HepG2 (cell line): ENCODE measurements around the gene TRA2B. TPM values are rescaled to one million over a fixed set of nuclear protein-coding genes. Genes with fewer than 3 reads are reported as not detected.

Experiments used
- EP300 ChIP-seq, 3 experiments: sonication (generic) in 1 of 3; formaldehyde crosslinking in 1 of 3; IDR thresholded peaks; 2 replicates each; pipeline versions ENCODE4 v1.5.1 to v1.6.1; 2011 to 2020; ENCODE audit warnings: low read depth in 2 of 3, low read length in 2 of 3, borderline replicate concordance in 1 of 3, improper control_type of control experiment in 1 of 3, mild to moderate bottlenecking in 1 of 3, missing genetic modification reagents in 1 of 3, moderate library complexity in 1 of 3
- NAIF1 ChIP-seq: sonication (generic); formaldehyde crosslinking; IDR thresholded peaks from 2 replicates; pipeline ENCODE4 v1.5.0; 2020; ENCODE audit warnings: mild to moderate bottlenecking, missing genetic modification reagents, borderline replicate concordance
- NR1H2 ChIP-seq: sonication (generic); formaldehyde crosslinking; IDR thresholded peaks from 2 replicates; pipeline ENCODE4 v1.8.1; 2022; ENCODE audit warnings: low read depth, missing genetic modification reagents, borderline replicate concordance
- POLR2A ChIP-seq, 2 experiments: IDR thresholded peaks; 2 replicates each; pipeline ENCODE4 v1.6.1; 2011; ENCODE audit warnings: low read depth in 2 of 2, low read length in 2 of 2, mild to moderate bottlenecking in 1 of 2, moderate library complexity in 1 of 2; ENCODE audit not compliant: insufficient read depth in 1 of 2
- POLR2G ChIP-seq: fragments of 200-400 bp; formaldehyde crosslinking; IDR thresholded peaks from 2 replicates; pipeline ENCODE4 v1.6.1; 2018; ENCODE audit warnings: mild to moderate bottlenecking, low read depth, low read length, moderate library complexity
- RBFOX2 ChIP-seq: fragments of 200-400 bp; formaldehyde crosslinking; IDR thresholded peaks from 2 replicates; pipeline ENCODE4 v1.6.1; 2017; ENCODE audit warnings: low read depth, mild to moderate bottlenecking, low read length
- RNF2 ChIP-seq: fragments of 450-650 bp; conservative IDR thresholded peaks from 2 replicates; pipeline ENCODE4 v1.6.1; 2016; ENCODE audit warnings: low read depth
- ZFP37 ChIP-seq: sonication (generic); formaldehyde crosslinking; IDR thresholded peaks from 2 replicates; pipeline ENCODE4 v1.4.0; 2020; ENCODE audit warnings: missing genetic modification reagents, borderline replicate concordance
- ZNF335 ChIP-seq: sonication (generic); formaldehyde crosslinking; IDR thresholded peaks from 2 replicates; pipeline ENCODE4 v1.4.0; 2020; ENCODE audit warnings: missing genetic modification reagents
- ZNF569 ChIP-seq: sonication (generic); formaldehyde crosslinking; IDR thresholded peaks from 2 replicates; pipeline ENCODE4 v1.5.0; 2020; ENCODE audit warnings: mild to moderate bottlenecking, missing genetic modification reagents, moderate library complexity, borderline replicate concordance
- ZSCAN30 ChIP-seq: sonication (generic); formaldehyde crosslinking; IDR thresholded peaks from 2 replicates; pipeline ENCODE4 v1.5.0; 2020; ENCODE audit warnings: mild to moderate bottlenecking, missing genetic modification reagents
- ZZZ3 ChIP-seq: sonication (generic); formaldehyde crosslinking; IDR thresholded peaks from 2 replicates; pipeline ENCODE4 v1.4.0; 2020; ENCODE audit warnings: missing genetic modification reagents, mild to moderate bottlenecking, borderline replicate concordance
- polyA plus RNA-seq, 8 experiments: library from polyadenylated mRNA; depleted of rRNA in 3 of 8; stranded (reverse) in 7 of 8; unstranded in 1 of 8; fragments of >200 nt; fragmentation: Illumina TruSeq in 4 of 8; extraction: Trizol in 4 of 8; gene quantifications; 2 replicates each; pipeline versions ENCODE4 v1.2.1 to v1.2.3, GENCODE V29; 2011 to 2016; ENCODE audit warnings: low read depth in 4 of 8, missing spikeins in 1 of 8, mixed read lengths in 1 of 8; ENCODE audit not compliant: insufficient read depth in 1 of 8
- total RNA-seq, 5 experiments: library from RNA; depleted of rRNA; stranded (reverse); fragments of >200 nt; fragmentation: Illumina TruSeq; extraction: Trizol; gene quantifications; 2 replicates each; pipeline ENCODE4 v1.2.3, GENCODE V29; 2016; ENCODE audit warnings: low read depth in 1 of 5
- TF ChIP-seq, protein P1 (sequence below): IDR thresholded peaks from 2 replicates; pipeline ENCODE4 v1.6.1; 2016; ENCODE audit warnings: missing compliant biosample characterization, missing genetic modification reagents, borderline replicate concordance
- TF ChIP-seq, protein P2 (sequence below): sonication (generic); formaldehyde crosslinking; IDR thresholded peaks from 2 replicates; pipeline ENCODE4 v1.8.0; 2022; ENCODE audit warnings: mild to moderate bottlenecking, missing genetic modification reagents; ENCODE audit not compliant: insufficient replicate concordance
- TF ChIP-seq, protein P3 (sequence below): sonication (generic); formaldehyde crosslinking; IDR thresholded peaks from 2 replicates; pipeline ENCODE4 v1.8.0; 2022; ENCODE audit warnings: mild to moderate bottlenecking, missing genetic modification reagents, moderate library complexity
- TF ChIP-seq, protein P4 (sequence below): sonication (generic); formaldehyde crosslinking; IDR thresholded peaks from 2 replicates; pipeline ENCODE4 v1.4.0; 2020; ENCODE audit warnings: mild to moderate bottlenecking, missing genetic modification reagents
- TF ChIP-seq, protein P5 (sequence below): sonication (generic); formaldehyde crosslinking; IDR thresholded peaks from 2 replicates; pipeline ENCODE4 v1.4.0; 2020; ENCODE audit warnings: mild to moderate bottlenecking, missing genetic modification reagents
- TF ChIP-seq, protein P6 (sequence below): sonication (generic); formaldehyde crosslinking; IDR thresholded peaks from 2 replicates; pipeline ENCODE4 v1.4.0; 2020; ENCODE audit warnings: low read depth, mild to moderate bottlenecking, missing genetic modification reagents
- TF ChIP-seq, protein P7 (sequence below): sonication (generic); formaldehyde crosslinking; IDR thresholded peaks from 2 replicates; pipeline ENCODE4 v1.4.0; 2020; ENCODE audit warnings: mild to moderate bottlenecking, missing genetic modification reagents
- TF ChIP-seq, protein P8 (sequence below): sonication (generic); formaldehyde crosslinking; IDR thresholded peaks from 2 replicates; pipeline ENCODE4 v1.4.0; 2020; ENCODE audit warnings: low read depth, mild to moderate bottlenecking, missing genetic modification reagents

TRA2B gene
- total and polyA plus RNA-seq, 2 of the 13 experiments (the other 11 are each of a cell fraction or from before 2014, with no cell fraction given) = 105 to 241 TPM

DNA sequence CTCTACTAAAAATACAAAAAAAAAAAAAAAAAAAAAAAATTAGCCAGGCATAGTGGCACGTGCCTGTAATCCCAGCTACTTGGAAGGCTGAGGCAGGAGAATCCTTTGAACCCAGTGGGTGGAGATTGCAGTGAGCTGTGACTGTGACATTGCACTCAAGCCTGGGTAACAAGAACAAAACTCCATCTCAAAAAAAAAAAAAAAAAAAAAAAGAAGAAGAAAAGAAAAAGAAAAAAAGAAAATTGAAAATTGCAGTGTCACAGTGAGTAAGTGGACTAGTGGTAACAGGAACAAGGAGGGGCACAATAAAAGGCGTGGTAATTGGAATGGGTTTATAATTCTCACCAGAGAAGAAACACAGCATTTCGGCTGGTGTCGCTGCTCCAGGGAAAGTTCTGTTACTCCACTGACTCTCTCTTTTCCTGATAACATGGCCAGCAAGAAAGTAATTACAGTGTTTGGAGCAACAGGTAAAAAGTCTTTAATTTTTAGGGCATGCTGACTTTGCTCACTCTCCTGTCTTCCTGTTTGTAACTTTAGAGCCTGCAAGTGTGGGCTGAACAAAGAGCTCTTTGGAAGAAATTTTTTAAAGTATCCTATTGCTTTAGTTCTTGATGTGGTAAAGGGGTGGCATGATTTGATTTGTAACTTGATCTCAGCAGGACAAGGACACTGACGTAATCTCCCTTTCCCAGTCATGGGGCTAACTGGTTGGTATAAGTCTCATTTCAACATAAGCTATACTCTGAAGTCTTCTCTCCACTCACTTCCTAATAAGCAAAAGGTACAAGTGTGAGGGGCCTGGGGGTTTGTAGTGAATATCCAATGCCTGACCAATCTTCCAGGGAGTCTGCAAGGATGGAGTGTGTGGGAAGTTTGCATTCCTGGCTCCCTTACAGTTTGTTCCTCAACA is 22.1 kb upstream of the TRA2B start (continued):
- no peak for TF ChIP-seq NAIF1
- TF ChIP-seq, protein P1, sequence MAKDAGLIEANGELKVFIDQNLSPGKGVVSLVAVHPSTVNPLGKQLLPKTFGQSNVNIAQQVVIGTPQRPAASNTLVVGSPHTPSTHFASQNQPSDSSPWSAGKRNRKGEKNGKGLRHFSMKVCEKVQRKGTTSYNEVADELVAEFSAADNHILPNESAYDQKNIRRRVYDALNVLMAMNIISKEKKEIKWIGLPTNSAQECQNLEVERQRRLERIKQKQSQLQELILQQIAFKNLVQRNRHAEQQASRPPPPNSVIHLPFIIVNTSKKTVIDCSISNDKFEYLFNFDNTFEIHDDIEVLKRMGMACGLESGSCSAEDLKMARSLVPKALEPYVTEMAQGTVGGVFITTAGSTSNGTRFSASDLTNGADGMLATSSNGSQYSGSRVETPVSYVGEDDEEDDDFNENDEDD (CRISPR knock-in tag) = no peak
- TF ChIP-seq ZSCAN30 (CRISPR knock-in tag) = no peak
- no peak for TF ChIP-seq ZFP37 (CRISPR knock-in tag)
- TF ChIP-seq ZNF569 = no peak
- peak; percentile 64 for TF ChIP-seq RBFOX2
- TF ChIP-seq, protein P2, sequence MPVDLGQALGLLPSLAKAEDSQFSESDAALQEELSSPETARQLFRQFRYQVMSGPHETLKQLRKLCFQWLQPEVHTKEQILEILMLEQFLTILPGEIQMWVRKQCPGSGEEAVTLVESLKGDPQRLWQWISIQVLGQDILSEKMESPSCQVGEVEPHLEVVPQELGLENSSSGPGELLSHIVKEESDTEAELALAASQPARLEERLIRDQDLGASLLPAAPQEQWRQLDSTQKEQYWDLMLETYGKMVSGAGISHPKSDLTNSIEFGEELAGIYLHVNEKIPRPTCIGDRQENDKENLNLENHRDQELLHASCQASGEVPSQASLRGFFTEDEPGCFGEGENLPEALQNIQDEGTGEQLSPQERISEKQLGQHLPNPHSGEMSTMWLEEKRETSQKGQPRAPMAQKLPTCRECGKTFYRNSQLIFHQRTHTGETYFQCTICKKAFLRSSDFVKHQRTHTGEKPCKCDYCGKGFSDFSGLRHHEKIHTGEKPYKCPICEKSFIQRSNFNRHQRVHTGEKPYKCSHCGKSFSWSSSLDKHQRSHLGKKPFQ (CRISPR knock-in tag) = no peak
- TF ChIP-seq, protein P3, sequence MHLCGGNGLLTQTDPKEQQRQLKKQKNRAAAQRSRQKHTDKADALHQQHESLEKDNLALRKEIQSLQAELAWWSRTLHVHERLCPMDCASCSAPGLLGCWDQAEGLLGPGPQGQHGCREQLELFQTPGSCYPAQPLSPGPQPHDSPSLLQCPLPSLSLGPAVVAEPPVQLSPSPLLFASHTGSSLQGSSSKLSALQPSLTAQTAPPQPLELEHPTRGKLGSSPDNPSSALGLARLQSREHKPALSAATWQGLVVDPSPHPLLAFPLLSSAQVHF (CRISPR knock-in tag) = no peak
- TF ChIP-seq, protein P4, sequence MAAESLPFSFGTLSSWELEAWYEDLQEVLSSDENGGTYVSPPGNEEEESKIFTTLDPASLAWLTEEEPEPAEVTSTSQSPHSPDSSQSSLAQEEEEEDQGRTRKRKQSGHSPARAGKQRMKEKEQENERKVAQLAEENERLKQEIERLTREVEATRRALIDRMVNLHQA (CRISPR knock-in tag) = no peak
- TF ChIP-seq, protein P5, sequence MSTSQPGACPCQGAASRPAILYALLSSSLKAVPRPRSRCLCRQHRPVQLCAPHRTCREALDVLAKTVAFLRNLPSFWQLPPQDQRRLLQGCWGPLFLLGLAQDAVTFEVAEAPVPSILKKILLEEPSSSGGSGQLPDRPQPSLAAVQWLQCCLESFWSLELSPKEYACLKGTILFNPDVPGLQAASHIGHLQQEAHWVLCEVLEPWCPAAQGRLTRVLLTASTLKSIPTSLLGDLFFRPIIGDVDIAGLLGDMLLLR (CRISPR knock-in tag) = no peak
- TF ChIP-seq ZZZ3 = no peak
- TF ChIP-seq, protein P6, sequence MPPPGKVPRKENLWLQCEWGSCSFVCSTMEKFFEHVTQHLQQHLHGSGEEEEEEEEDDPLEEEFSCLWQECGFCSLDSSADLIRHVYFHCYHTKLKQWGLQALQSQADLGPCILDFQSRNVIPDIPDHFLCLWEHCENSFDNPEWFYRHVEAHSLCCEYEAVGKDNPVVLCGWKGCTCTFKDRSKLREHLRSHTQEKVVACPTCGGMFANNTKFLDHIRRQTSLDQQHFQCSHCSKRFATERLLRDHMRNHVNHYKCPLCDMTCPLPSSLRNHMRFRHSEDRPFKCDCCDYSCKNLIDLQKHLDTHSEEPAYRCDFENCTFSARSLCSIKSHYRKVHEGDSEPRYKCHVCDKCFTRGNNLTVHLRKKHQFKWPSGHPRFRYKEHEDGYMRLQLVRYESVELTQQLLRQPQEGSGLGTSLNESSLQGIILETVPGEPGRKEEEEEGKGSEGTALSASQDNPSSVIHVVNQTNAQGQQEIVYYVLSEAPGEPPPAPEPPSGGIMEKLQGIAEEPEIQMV = no peak
- no peak for TF ChIP-seq RNF2
- TF ChIP-seq EP300 (IDR thresholded peaks at IDR 0.05; ENCODE audit: low read depth in 2 of 2, low read length in 2 of 2) = peak in 1 of 2 experiments; percentile 32; a peak in 1 of 4 replicates
- no peak for TF ChIP-seq EP300 (CRISPR knock-in tag; IDR thresholded peaks at IDR 0.05; ENCODE audit: borderline replicate concordance)
- no peak for TF ChIP-seq ZNF335 (CRISPR knock-in tag)
- TF ChIP-seq, protein P7, sequence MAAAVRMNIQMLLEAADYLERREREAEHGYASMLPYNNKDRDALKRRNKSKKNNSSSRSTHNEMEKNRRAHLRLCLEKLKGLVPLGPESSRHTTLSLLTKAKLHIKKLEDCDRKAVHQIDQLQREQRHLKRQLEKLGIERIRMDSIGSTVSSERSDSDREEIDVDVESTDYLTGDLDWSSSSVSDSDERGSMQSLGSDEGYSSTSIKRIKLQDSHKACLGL (CRISPR knock-in tag) = no peak
- no peak for TF ChIP-seq NR1H2 (CRISPR knock-in tag)
- peak; percentile 65 for TF ChIP-seq POLR2G
- TF ChIP-seq POLR2A (IDR thresholded peaks at IDR 0.05; ENCODE audit: insufficient read depth in 1 of 2, low read depth in 2 of 2, low read length in 2 of 2) = peak in 1 of 2 experiments; percentile 62; a peak in 2 of 4 replicates
- TF ChIP-seq, protein P8, sequence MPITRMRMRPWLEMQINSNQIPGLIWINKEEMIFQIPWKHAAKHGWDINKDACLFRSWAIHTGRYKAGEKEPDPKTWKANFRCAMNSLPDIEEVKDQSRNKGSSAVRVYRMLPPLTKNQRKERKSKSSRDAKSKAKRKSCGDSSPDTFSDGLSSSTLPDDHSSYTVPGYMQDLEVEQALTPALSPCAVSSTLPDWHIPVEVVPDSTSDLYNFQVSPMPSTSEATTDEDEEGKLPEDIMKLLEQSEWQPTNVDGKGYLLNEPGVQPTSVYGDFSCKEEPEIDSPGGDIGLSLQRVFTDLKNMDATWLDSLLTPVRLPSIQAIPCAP (CRISPR knock-in tag) = no peak
